Calu3 (cell line): ENCODE results near the gene TMEM131L. TPM values are rescaled to one million over a fixed set of nuclear protein-coding genes. Genes with fewer than 3 reads are reported as not detected.
"Not testable (repeated sequence)": the region's sequence is repeated elsewhere in the genome, so short reads cannot be mapped to it uniquely, and the experiment has no call there.

Source experiments
- BruUV-seq: library from RNA; stranded (reverse); fragments of 400-500 nt; replicated peaks from 2 replicates; lab custom pipeline; 2021; lab: Mats Ljungman, UMichigan
- CTCF ChIA-PET: fragments of 300-600 bp; sonication (Branson Sonifier 250); formaldehyde crosslinking; loops from one replicate; lab custom pipeline; 2022; ENCODE audit warnings: antibody characterized with exemption; lab: Charles Lee
- DNase-seq: peaks from one replicate; pipeline ENCODE4 v3.0.0; 2022
- H3K27ac Mint-ChIP-seq: one replicate; pipeline ENCODE4 v1.8.0; 2022; ENCODE audit warnings: mixed read lengths; ENCODE audit not compliant: unreplicated experiment
- H3K27me3 Mint-ChIP-seq: one replicate; pipeline ENCODE4 v1.8.0; 2022; ENCODE audit warnings: mixed read lengths; ENCODE audit not compliant: unreplicated experiment
- H3K36me3 Mint-ChIP-seq: one replicate; pipeline ENCODE4 v1.8.0; 2022; ENCODE audit warnings: mild to moderate bottlenecking, moderate library complexity, mixed read lengths; ENCODE audit not compliant: insufficient read depth, unreplicated experiment
- H3K4me1 Mint-ChIP-seq: one replicate; pipeline ENCODE4 v1.8.0; 2022; ENCODE audit warnings: mild to moderate bottlenecking, low read depth, mixed read lengths; ENCODE audit not compliant: unreplicated experiment
- H3K4me3 Mint-ChIP-seq: one replicate; pipeline ENCODE4 v1.8.0; 2022; ENCODE audit warnings: mild to moderate bottlenecking, low read depth, moderate library complexity, mixed read lengths; ENCODE audit not compliant: unreplicated experiment
- H3K9me3 Mint-ChIP-seq: one replicate; pipeline ENCODE4 v1.8.0; 2022; ENCODE audit warnings: low read depth, mixed read lengths; ENCODE audit not compliant: unreplicated experiment
- intact Hi-C: fragments of 100-400 bp; cut with micrococcal nuclease; formaldehyde crosslinking; loops from one replicate; pipeline ENCODE4 v1.10.0; 2022; ENCODE audit not compliant: unreplicated experiment
- total RNA-seq: library from RNA; stranded (reverse); gene quantifications from 2 replicates; pipeline ENCODE4 v1.2.3, GENCODE V29; 2022
- TF ChIP-seq, protein P1 (sequence below): fragments of 200-600 bp; IDR thresholded peaks from one replicate; pipeline ENCODE4 v1.8.0; 2022; ENCODE audit warnings: antibody characterized with exemption; ENCODE audit not compliant: unreplicated experiment

Gene TMEM131L
- total RNA-seq, 1 experiment from 2014 or later = 9.4 TPM

DNA sequence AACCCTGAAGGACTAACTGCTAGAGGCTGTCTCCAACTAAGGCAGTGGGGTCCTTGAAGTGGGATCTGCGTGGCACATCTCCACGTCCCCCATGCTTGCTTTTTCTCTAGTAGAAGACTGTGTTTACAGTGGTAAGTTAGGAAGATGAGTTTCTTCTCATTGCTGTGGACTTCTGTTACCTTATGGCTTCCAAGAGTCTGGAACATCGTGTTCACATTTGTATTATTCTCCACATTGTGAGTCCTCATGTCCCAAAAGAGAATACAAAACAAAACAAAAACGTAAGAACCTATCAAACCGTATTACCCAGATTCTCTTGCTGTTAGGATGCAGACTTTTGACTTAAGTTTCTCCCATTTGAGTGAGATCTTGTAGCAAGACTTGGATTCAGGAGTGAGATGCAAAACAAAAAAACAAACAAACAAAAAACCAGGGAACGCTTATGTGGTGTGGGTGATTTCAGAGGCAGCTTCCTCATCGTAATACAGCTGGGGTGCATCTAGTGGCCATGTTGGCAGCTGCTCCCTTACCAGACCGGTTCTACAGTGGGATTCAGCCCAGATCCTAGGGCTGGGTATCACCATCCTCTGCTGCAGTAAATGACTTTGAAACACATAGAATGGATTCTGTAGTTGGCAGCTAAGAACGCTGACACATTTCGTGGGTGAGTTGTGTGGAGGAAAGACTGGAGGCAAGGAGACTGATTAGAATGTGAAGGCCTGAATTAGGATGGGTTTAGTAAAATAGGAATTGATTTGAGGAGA is 41.3 kb downstream of the TMEM131L start:
- BruUV-seq = no TSS peak
- CTCF ChIA-PET = no interaction called here
- intact Hi-C loops = no loop called here
- H3K9me3 Mint-ChIP-seq = no peaks in the 10 kb centered on the region
- DNase-seq = no peak
- H3K27me3 Mint-ChIP-seq = no peaks in the 10 kb centered on the region
- H3K36me3 Mint-ChIP-seq = peaks cover 3% of the 10 kb centered on the region
- H3K27ac Mint-ChIP-seq = no peak overlapping the region
- peaks cover 28% of the 10 kb centered on the region for H3K4me1 Mint-ChIP-seq
- TF ChIP-seq, protein P1, sequence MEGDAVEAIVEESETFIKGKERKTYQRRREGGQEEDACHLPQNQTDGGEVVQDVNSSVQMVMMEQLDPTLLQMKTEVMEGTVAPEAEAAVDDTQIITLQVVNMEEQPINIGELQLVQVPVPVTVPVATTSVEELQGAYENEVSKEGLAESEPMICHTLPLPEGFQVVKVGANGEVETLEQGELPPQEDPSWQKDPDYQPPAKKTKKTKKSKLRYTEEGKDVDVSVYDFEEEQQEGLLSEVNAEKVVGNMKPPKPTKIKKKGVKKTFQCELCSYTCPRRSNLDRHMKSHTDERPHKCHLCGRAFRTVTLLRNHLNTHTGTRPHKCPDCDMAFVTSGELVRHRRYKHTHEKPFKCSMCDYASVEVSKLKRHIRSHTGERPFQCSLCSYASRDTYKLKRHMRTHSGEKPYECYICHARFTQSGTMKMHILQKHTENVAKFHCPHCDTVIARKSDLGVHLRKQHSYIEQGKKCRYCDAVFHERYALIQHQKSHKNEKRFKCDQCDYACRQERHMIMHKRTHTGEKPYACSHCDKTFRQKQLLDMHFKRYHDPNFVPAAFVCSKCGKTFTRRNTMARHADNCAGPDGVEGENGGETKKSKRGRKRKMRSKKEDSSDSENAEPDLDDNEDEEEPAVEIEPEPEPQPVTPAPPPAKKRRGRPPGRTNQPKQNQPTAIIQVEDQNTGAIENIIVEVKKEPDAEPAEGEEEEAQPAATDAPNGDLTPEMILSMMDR = no peak
- no peak overlapping the region for H3K4me3 Mint-ChIP-seq

DNA sequence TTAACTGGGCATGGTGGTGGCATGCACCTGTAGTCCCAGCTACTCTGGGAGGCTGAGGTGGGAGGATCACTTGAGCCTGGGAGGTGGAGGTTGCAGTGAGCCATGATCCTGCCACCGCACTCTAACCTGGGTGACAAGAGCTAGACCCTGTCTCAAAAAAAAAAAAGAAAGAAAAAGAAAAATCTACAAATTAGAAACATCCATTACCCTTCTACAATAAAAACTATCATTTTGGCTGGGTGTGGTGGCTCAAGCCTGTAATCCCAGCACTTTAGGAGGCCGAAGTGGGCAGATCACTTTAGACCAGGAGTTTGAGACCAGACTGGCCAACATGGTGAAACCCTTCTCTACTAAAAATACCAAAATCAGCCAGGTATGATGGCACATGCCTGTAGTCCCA is 43.1 kb downstream of the TMEM131L start:
- BruUV-seq, DNase-seq, H3K36me3 Mint-ChIP-seq, intact Hi-C loops, CTCF ChIA-PET, H3K9me3 Mint-ChIP-seq, H3K4me3 Mint-ChIP-seq, H3K27ac Mint-ChIP-seq, H3K27me3 Mint-ChIP-seq: not testable (repeated sequence)
- peaks cover 45% of the 10 kb centered on the region for H3K4me1 Mint-ChIP-seq

DNA sequence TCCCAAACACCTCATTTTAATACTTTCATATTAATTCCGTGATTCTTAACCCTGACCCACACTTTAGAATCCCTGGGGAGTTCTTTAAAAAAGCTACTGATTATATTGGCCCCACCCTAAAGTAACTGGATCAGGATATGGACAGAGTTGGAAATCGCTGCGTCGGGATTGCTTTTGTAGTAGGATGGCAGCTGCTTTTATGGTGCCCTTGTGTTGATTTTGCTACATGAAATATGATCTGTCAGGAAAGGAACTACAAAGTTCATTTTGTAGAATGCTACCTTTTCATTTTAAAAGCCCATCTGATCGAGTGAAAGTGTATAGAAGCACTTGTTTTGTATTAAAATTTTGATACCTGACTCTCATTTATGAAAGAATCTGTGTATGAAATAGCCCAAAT is 43.6 kb downstream of the TMEM131L start:
- no peak for DNase-seq
- H3K9me3 Mint-ChIP-seq = no peaks in the 10 kb centered on the region
- TF ChIP-seq, protein P1 = no peak
- no peak overlapping the region for H3K27ac Mint-ChIP-seq
- no peaks in the 10 kb centered on the region for H3K27me3 Mint-ChIP-seq
- no TSS peak for BruUV-seq
- H3K4me3 Mint-ChIP-seq = no peak overlapping the region
- intact Hi-C loops = no loop called here
- peaks cover 46% of the 10 kb centered on the region for H3K4me1 Mint-ChIP-seq
- CTCF ChIA-PET = no interaction called here
- H3K36me3 Mint-ChIP-seq = peaks cover 3% of the 10 kb centered on the region

DNA sequence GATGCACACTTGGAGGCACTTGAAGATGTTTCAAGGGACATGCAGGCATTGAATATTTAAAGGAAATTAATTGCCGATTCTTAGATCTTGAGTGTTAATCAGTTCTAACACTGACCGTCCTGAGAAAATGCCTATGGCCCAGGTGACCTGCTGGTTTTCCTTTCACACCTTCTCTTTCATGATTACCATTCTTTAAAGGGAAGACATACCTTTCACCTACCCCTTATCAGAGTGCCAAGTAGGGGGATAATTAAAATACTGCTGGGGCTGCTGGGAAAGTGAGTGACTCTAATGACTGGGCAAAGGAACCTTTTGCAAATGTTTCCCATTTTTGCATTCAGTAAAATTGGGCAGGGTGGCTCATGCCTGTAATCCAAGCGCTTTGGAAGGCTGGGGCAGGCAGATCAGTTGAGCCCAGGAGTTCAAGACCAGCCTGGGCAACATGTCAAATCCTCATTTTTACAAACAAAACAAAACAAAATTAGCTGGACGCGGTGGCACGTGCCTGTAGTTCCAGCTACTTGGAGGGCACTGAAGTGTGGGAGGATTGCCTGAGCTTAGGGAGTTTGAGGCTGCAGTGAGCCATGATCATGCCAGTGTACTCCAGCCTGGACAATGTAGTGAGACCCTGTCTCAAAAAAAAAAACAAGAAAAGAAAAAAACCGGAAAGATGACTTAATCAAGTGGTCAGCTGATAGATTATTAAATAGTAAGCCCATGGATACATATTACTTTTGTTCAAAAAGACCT is 44.3 kb downstream of the TMEM131L start:
- no peak for DNase-seq
- H3K27me3 Mint-ChIP-seq = no peaks in the 10 kb centered on the region
- BruUV-seq = no TSS peak
- H3K4me3 Mint-ChIP-seq = no peak overlapping the region
- TF ChIP-seq, protein P1 = no peak
- peaks cover 44% of the 10 kb centered on the region for H3K4me1 Mint-ChIP-seq
- CTCF ChIA-PET = no interaction called here
- peaks cover 3% of the 10 kb centered on the region for H3K36me3 Mint-ChIP-seq
- no peaks in the 10 kb centered on the region for H3K9me3 Mint-ChIP-seq
- intact Hi-C loops = no loop called here
- H3K27ac Mint-ChIP-seq = no peak overlapping the region
